ENCODE data around the gene CHAF1B.
A peak's percentile ranks its signal among the peaks of the same experiment; 100 is the strongest.
"Not testable (repeated sequence)": the region's sequence is repeated elsewhere in the genome, so short reads cannot be mapped to it uniquely, and the experiment has no call there.

CHAF1B gene

GRCh38 chr21:36355868-36356267 lies 29.3 kb upstream of the CHAF1B start:
- Histone ChIP-seq H3K27me3 (ENCODE audit: control insufficient read depth in 1 of 2, insufficient read depth in 2 of 2, low read length in 2 of 2) (no peaks in the 10 kb centered on the region), H3K4me1 (ENCODE audit: control insufficient read depth, insufficient read depth, low read length) (no peaks in the 10 kb centered on the region), H3K4me3 (ENCODE audit: low read length in 2 of 2) (no peak overlapping the region), H3K27ac (ENCODE audit: low read length) (no peak overlapping the region), H3K36me3 (ENCODE audit: control insufficient read depth in 2 of 2, insufficient read depth in 2 of 2, low read length in 2 of 2) (peaks cover 31 to 40% of the 10 kb centered on the region in 2 donors), H3K9ac (ENCODE audit: low read length in 2 of 2) (no peak overlapping the region), H3K9me3 (ENCODE audit: control insufficient read depth in 2 of 2, low read length in 2 of 2) (no peaks in the 10 kb centered on the region)

GRCh38 chr21:36359185-36359584 lies 26.0 kb upstream of the CHAF1B start:
- no peaks in the 10 kb centered on the region for H3K27me3 ChIP-seq (ENCODE audit: control insufficient read depth in 1 of 2, insufficient read depth in 2 of 2, low read length in 2 of 2)
- no peaks in the 10 kb centered on the region for H3K4me1 ChIP-seq (ENCODE audit: control insufficient read depth, insufficient read depth, low read length)
- H3K9ac ChIP-seq (ENCODE audit: low read length in 2 of 2) = no peak overlapping the region
- no peak overlapping the region for H3K27ac ChIP-seq (ENCODE audit: low read length)
- H3K9me3 ChIP-seq (ENCODE audit: control insufficient read depth in 2 of 2, low read length in 2 of 2) = no peaks in the 10 kb centered on the region
- peaks cover 34 to 47% of the 10 kb centered on the region in 2 donors for H3K36me3 ChIP-seq (ENCODE audit: control insufficient read depth in 2 of 2, insufficient read depth in 2 of 2, low read length in 2 of 2)
- no peak overlapping the region for H3K4me3 ChIP-seq (ENCODE audit: low read length in 2 of 2)

DNA sequence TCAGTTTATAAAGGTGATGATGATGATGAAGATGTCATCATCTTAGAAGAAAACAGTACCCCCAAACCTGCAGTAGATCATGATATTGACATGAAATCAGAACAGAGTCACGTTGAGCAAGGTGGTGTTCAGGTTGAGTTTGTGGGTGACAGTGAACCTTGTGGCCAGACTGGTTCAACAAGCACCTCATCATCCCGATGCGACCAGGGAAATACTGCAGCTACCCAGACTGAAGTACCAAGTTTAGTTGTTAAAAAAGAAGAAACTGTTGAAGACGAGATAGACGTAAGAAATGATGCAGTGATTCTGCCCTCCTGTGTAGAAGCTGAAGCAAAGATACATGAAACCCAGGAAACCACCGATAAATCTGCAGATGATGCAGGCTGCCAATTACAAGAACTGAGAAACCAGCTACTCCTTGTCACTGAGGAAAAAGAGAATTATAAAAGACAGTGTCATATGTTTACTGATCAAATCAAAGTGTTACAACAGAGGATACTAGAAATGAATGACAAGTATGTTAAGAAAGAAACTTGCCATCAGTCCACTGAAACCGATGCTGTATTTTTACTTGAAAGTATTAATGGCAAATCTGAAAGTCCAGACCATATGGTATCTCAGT lies 16.0 kb upstream of the CHAF1B start:
- Histone ChIP-seq H3K4me1 (ENCODE audit: control insufficient read depth, insufficient read depth, low read length) (no peaks in the 10 kb centered on the region), H3K36me3 (ENCODE audit: control insufficient read depth in 2 of 2, insufficient read depth in 2 of 2, low read length in 2 of 2) (peaks cover 52 to 63% of the 10 kb centered on the region in 2 donors), H3K27ac (ENCODE audit: low read length) (no peak overlapping the region), H3K4me3 (ENCODE audit: low read length in 2 of 2) (no peak overlapping the region), H3K9me3 (ENCODE audit: control insufficient read depth in 2 of 2, low read length in 2 of 2) (no peaks in the 10 kb centered on the region), H3K27me3 (ENCODE audit: control insufficient read depth in 1 of 2, insufficient read depth in 2 of 2, low read length in 2 of 2) (no peaks in the 10 kb centered on the region), H3K9ac (ENCODE audit: low read length in 2 of 2) (no peak overlapping the region)

DNA sequence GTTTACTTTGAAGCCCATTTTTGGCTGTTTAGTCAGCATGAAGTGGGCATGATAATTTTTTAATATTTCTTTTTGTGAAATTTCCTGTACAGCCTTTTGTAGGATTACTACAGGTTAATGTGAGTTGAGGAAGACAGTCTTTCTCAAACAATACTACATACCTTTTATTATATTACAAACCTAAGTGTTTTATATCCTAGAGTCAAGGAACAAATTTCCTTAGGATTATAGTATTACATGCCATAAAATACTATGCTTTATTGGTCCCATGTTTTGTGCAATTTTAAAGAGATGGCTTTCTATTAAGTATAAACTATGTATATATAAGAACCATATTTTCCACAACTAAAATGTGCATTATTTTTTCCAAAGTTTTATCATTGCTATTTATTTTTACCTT lies 9.2 kb upstream of the CHAF1B start:
- Histone ChIP-seq H3K27me3 (ENCODE audit: control insufficient read depth in 1 of 2, insufficient read depth in 2 of 2, low read length in 2 of 2) (no peaks in the 10 kb centered on the region), H3K9ac (ENCODE audit: low read length in 2 of 2) (no peak overlapping the region), H3K9me3 (ENCODE audit: control insufficient read depth in 2 of 2, low read length in 2 of 2) (no peaks in the 10 kb centered on the region), H3K36me3 (ENCODE audit: control insufficient read depth in 2 of 2, insufficient read depth in 2 of 2, low read length in 2 of 2) (peaks cover 14 to 30% of the 10 kb centered on the region in 2 donors), H3K27ac (ENCODE audit: low read length) (no peak overlapping the region), H3K4me1 (ENCODE audit: control insufficient read depth, insufficient read depth, low read length) (no peaks in the 10 kb centered on the region), H3K4me3 (ENCODE audit: low read length in 2 of 2) (no peak overlapping the region)

GRCh38 chr21:36377391-36377842 lies 7.8 kb upstream of the CHAF1B start:
- Histone ChIP-seq H3K27me3 (ENCODE audit: control insufficient read depth in 1 of 2, insufficient read depth in 2 of 2, low read length in 2 of 2) (no peaks in the 10 kb centered on the region), H3K27ac (ENCODE audit: low read length) (no peak overlapping the region), H3K36me3 (ENCODE audit: control insufficient read depth in 2 of 2, insufficient read depth in 2 of 2, low read length in 2 of 2) (peaks cover 11 to 19% of the 10 kb centered on the region in 2 donors), H3K9me3 (ENCODE audit: control insufficient read depth in 2 of 2, low read length in 2 of 2) (no peaks in the 10 kb centered on the region), H3K4me1 (ENCODE audit: control insufficient read depth, insufficient read depth, low read length) (no peaks in the 10 kb centered on the region), H3K9ac (ENCODE audit: low read length in 2 of 2) (no peak overlapping the region), H3K4me3 (ENCODE audit: low read length in 2 of 2) (no peak overlapping the region)

GRCh38 chr21:36379251-36379650 lies 5.9 kb upstream of the CHAF1B start:
- H3K27ac ChIP-seq (ENCODE audit: low read length) = no peak overlapping the region
- no peak overlapping the region for H3K9ac ChIP-seq (ENCODE audit: low read length in 2 of 2)
- H3K4me3 ChIP-seq (ENCODE audit: low read length in 2 of 2) = no peak overlapping the region
- H3K36me3 ChIP-seq (ENCODE audit: control insufficient read depth in 2 of 2, insufficient read depth in 2 of 2, low read length in 2 of 2) = peaks cover 7 to 8% of the 10 kb centered on the region in 2 donors
- H3K4me1 ChIP-seq (ENCODE audit: control insufficient read depth, insufficient read depth, low read length) = no peaks in the 10 kb centered on the region
- H3K9me3 ChIP-seq (ENCODE audit: control insufficient read depth in 2 of 2, low read length in 2 of 2) = no peaks in the 10 kb centered on the region
- H3K27me3 ChIP-seq (ENCODE audit: control insufficient read depth in 1 of 2, insufficient read depth in 2 of 2, low read length in 2 of 2) = no peaks in the 10 kb centered on the region

DNA sequence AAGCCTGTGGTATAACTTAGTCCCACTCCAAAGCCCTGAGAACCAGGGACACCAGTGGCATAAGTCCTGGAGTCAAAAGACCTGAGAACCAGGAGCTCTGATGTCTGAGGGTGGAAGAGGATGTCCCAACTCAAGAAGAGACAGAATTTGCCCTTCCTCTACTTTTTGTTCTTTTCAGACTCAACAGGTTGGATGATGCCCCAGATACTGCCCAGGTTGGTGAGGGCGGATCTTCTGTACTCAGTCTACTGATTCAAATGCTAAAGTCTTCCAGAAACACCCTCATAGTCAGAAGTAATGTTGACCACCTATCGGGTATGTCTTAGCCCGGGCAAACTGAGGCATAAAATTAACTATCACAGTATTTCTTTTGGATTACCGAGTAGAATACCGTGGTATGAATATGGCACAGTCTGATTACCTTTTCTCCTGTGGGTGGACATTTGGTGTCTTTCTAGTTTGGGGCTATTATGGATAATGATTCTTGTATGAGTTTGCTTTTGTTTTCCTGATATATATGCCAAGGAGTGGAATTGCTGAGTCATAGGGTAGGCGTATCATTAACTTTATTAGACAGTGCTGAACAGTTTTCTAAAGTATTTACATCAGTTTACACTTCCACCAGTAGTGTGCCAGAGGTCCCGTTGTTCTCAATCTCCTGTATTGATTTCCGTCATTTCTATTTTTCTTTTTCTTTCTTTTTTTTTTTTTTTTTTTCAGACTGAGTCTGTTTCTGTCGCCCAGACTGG lies 3.2 kb upstream of the CHAF1B start:
- Histone ChIP-seq H3K36me3 (ENCODE audit: control insufficient read depth in 2 of 2, insufficient read depth in 2 of 2, low read length in 2 of 2) (peaks cover 4 to 5% of the 10 kb centered on the region in 2 donors), H3K27ac (ENCODE audit: low read length) (no peak overlapping the region), H3K9me3 (ENCODE audit: control insufficient read depth in 2 of 2, low read length in 2 of 2) (no peaks in the 10 kb centered on the region), H3K4me1 (ENCODE audit: control insufficient read depth, insufficient read depth, low read length) (peaks cover 5% of the 10 kb centered on the region), H3K27me3 (ENCODE audit: control insufficient read depth in 1 of 2, insufficient read depth in 2 of 2, low read length in 2 of 2) (no peaks in the 10 kb centered on the region), H3K4me3 (ENCODE audit: low read length in 2 of 2) (no peak overlapping the region), H3K9ac (ENCODE audit: low read length in 2 of 2) (no peak overlapping the region)

GRCh38 chr21:36382722-36383121 lies 2.5 kb upstream of the CHAF1B start:
- H3K27ac ChIP-seq (ENCODE audit: low read length); H3K27me3 ChIP-seq (ENCODE audit: control insufficient read depth in 1 of 2, insufficient read depth in 2 of 2, low read length in 2 of 2); H3K9ac ChIP-seq (ENCODE audit: low read length in 2 of 2); H3K36me3 ChIP-seq (ENCODE audit: control insufficient read depth in 2 of 2, insufficient read depth in 2 of 2, low read length in 2 of 2); H3K4me1 ChIP-seq (ENCODE audit: control insufficient read depth, insufficient read depth, low read length); H3K9me3 ChIP-seq (ENCODE audit: control insufficient read depth in 2 of 2, low read length in 2 of 2); H3K4me3 ChIP-seq (ENCODE audit: low read length in 2 of 2): not testable (repeated sequence)

GRCh38 chr21:36384885-36385232 lies 333 bp upstream of the CHAF1B start:
- Histone ChIP-seq H3K27me3 (ENCODE audit: control insufficient read depth in 1 of 2, insufficient read depth in 2 of 2, low read length in 2 of 2) (no peaks in the 10 kb centered on the region), H3K9me3 (ENCODE audit: control insufficient read depth in 2 of 2, low read length in 2 of 2) (no peaks in the 10 kb centered on the region), H3K9ac (ENCODE audit: low read length in 2 of 2) (no peak overlapping the region), H3K36me3 (ENCODE audit: control insufficient read depth in 2 of 2, insufficient read depth in 2 of 2, low read length in 2 of 2) (no peaks in the 10 kb centered on the region), H3K4me3 (ENCODE audit: low read length in 2 of 2) (peak overlapping the region in 1 of 2 donors; percentile 71), H3K27ac (ENCODE audit: low read length) (no peak overlapping the region), H3K4me1 (ENCODE audit: control insufficient read depth, insufficient read depth, low read length) (peaks cover 5% of the 10 kb centered on the region)

GRCh38 chr21:36386031-36386642 lies 945 bp downstream of the CHAF1B start:
- Histone ChIP-seq H3K27me3 (ENCODE audit: control insufficient read depth in 1 of 2, insufficient read depth in 2 of 2, low read length in 2 of 2) (no peaks in the 10 kb centered on the region), H3K4me3 (ENCODE audit: low read length in 2 of 2) (peak overlapping the region; percentile 55 to 71), H3K36me3 (ENCODE audit: control insufficient read depth in 2 of 2, insufficient read depth in 2 of 2, low read length in 2 of 2) (no peaks in the 10 kb centered on the region), H3K4me1 (ENCODE audit: control insufficient read depth, insufficient read depth, low read length) (peaks cover 5% of the 10 kb centered on the region), H3K27ac (ENCODE audit: low read length) (no peak overlapping the region), H3K9ac (ENCODE audit: low read length in 2 of 2) (peak overlapping the region; percentile 51 to 72), H3K9me3 (ENCODE audit: control insufficient read depth in 2 of 2, low read length in 2 of 2) (no peaks in the 10 kb centered on the region)

DNA sequence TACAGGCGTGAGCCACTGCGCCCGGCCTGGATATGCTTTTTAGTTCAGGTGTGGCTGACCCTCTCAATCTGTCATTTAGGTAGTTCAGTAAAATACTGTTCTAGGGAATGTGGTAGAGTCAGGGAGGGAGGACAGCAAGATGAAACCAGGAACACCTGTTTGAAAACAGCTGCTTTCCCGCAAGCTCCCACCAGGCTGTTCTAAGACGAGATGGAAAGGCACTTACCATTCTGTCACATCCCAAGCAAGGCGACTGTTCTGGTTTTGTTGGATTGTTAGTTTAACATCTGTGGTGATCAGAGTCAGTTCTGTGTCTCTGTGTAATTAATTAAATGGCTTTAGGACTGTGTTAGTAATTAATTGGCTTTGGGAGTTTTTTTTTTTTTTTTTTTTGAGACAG lies 2.9 kb downstream of the CHAF1B start:
- Histone ChIP-seq H3K27ac (ENCODE audit: low read length) (no peak overlapping the region), H3K9ac (ENCODE audit: low read length in 2 of 2) (no peak overlapping the region), H3K9me3 (ENCODE audit: control insufficient read depth in 2 of 2, low read length in 2 of 2) (no peaks in the 10 kb centered on the region), H3K4me1 (ENCODE audit: control insufficient read depth, insufficient read depth, low read length) (peaks cover 5% of the 10 kb centered on the region), H3K27me3 (ENCODE audit: control insufficient read depth in 1 of 2, insufficient read depth in 2 of 2, low read length in 2 of 2) (no peaks in the 10 kb centered on the region), H3K36me3 (ENCODE audit: control insufficient read depth in 2 of 2, insufficient read depth in 2 of 2, low read length in 2 of 2) (no peaks in the 10 kb centered on the region), H3K4me3 (ENCODE audit: low read length in 2 of 2) (no peak overlapping the region)

Data from stomach smooth muscle (tissue), 2 donors.